NCI-H2029 (cell line): ENCODE data around the gene PC.

Experiments
- DNase-seq: peaks from one replicate; lab custom pipeline; 2025; lab: John Stamatoyannopoulos, UW

PC gene

GRCh38 chr11:66909181-66909580, 49.0 kb downstream of the PC start:
- DNase-seq, result no peak

GRCh38 chr11:66907751-66908630, 50.2 kb downstream of the PC start:
- no peak for DNase-seq

- DNase-seq, result peak; percentile 14
Measured at GRCh38 chr11:66906061-66906733, 52.0 kb downstream of the PC start.

GRCh38 chr11:66905631-66906030, 52.6 kb downstream of the PC start:
- DNase-seq, result no peak

GRCh38 chr11:66904981-66905521, 53.1 kb downstream of the PC start:
- peak; percentile 35 for DNase-seq

- DNase-seq, result no peak
Measured at GRCh38 chr11:66904561-66904960, 53.6 kb downstream of the PC start.

GRCh38 chr11:66904055-66904454, 54.1 kb downstream of the PC start:
- DNase-seq, result peak; percentile 12

- no peak for DNase-seq
Measured at GRCh38 chr11:66902486-66903177, 55.6 kb downstream of the PC start.

GRCh38 chr11:66901964-66902390, 56.2 kb downstream of the PC start:
- no peak for DNase-seq

GRCh38 chr11:66894141-66894540, 64.0 kb downstream of the PC start:
- no peak for DNase-seq

- no peak for DNase-seq
Measured at GRCh38 chr11:66892911-66893310, 65.3 kb downstream of the PC start.

GRCh38 chr11:66891851-66892660, 66.1 kb downstream of the PC start:
- peak; percentile 13 for DNase-seq

GRCh38 chr11:66889960-66890359, 68.2 kb downstream of the PC start:
- no peak for DNase-seq

GRCh38 chr11:66888282-66888681, 69.9 kb downstream of the PC start:
- DNase-seq, result no peak

- no peak for DNase-seq
Measured at GRCh38 chr11:66887526-66887925, 70.7 kb downstream of the PC start.

GRCh38 chr11:66886671-66887221, 71.4 kb downstream of the PC start:
- no peak for DNase-seq

- DNase-seq, result no peak
Measured at GRCh38 chr11:66885950-66886440, 72.2 kb downstream of the PC start.

- no peak for DNase-seq
Measured at GRCh38 chr11:66885469-66885868, 72.7 kb downstream of the PC start.

- DNase-seq, result no peak
Measured at GRCh38 chr11:66884443-66884842, 73.7 kb downstream of the PC start.

GRCh38 chr11:66883016-66883965, 74.9 kb downstream of the PC start:
- DNase-seq, result peak; percentile 74
